H9 (cell line): ENCODE results near the gene PRPF6. TPM values are rescaled to one million over a fixed set of nuclear protein-coding genes. Genes with fewer than 3 reads are reported as not detected.

ENCODE experiments used
- DNase-seq: peaks from one replicate; pipeline ENCODE4 v3.0.0-alpha.2; 2017
- H2AFZ ChIP-seq: one replicate; pipeline ENCODE4 v1.6.1; 2013; ENCODE audit warnings: mild to moderate bottlenecking, low read length, control low read depth, moderate library complexity
- H2AK5ac ChIP-seq: 2 replicates; pipeline ENCODE4 v1.6.1; 2013; ENCODE audit warnings: low read length, control low read depth, mixed read lengths; ENCODE audit not compliant: insufficient read length
- H2BK120ac ChIP-seq: one replicate; pipeline ENCODE4 v1.6.1; 2013; ENCODE audit warnings: low read depth, mild to moderate bottlenecking, low read length, control low read depth, inconsistent platforms; ENCODE audit not compliant: poor library complexity, severe bottlenecking
- H2BK12ac ChIP-seq: 2 replicates; pipeline ENCODE4 v1.6.1; 2013; ENCODE audit warnings: low read length, control low read depth, mixed read lengths, low read depth; ENCODE audit not compliant: insufficient read length
- H2BK15ac ChIP-seq: 2 replicates; pipeline ENCODE4 v1.6.1; 2013; ENCODE audit warnings: low read depth, low read length, control low read depth
- H2BK20ac ChIP-seq: one replicate; pipeline ENCODE4 v1.6.1; 2013; ENCODE audit warnings: low read depth, mild to moderate bottlenecking, low read length, control low read depth, inconsistent platforms; ENCODE audit not compliant: poor library complexity, severe bottlenecking
- H2BK5ac ChIP-seq: 2 replicates; pipeline ENCODE4 v1.6.1; 2013; ENCODE audit warnings: low read length, control low read depth, mixed read lengths; ENCODE audit not compliant: insufficient read length
- H3K14ac ChIP-seq: 2 replicates; pipeline ENCODE4 v1.6.1; 2013; ENCODE audit warnings: low read length, control low read depth; ENCODE audit not compliant: insufficient read depth
- H3K18ac ChIP-seq: 2 replicates; pipeline ENCODE4 v1.6.1; 2013; ENCODE audit warnings: low read depth, mild to moderate bottlenecking, mixed read lengths, low read length, control low read depth; ENCODE audit not compliant: insufficient read length
- H3K23ac ChIP-seq: 2 replicates; pipeline ENCODE4 v1.6.1; 2013; ENCODE audit warnings: low read length, control low read depth, mixed read lengths, low read depth; ENCODE audit not compliant: insufficient read length
- H3K23me2 ChIP-seq: 2 replicates; pipeline ENCODE4 v1.6.1; 2013; ENCODE audit warnings: low read depth, mild to moderate bottlenecking, mixed read lengths, low read length, control low read depth; ENCODE audit not compliant: insufficient read length, poor library complexity, severe bottlenecking
- H3K27ac ChIP-seq: 2 replicates; pipeline ENCODE4 v1.5.1; 2013; ENCODE audit warnings: low read length, control low read depth, mixed read lengths, low read depth; ENCODE audit not compliant: insufficient read length
- H3K27me3 ChIP-seq: 2 replicates; pipeline ENCODE4 v1.6.1; 2013; ENCODE audit warnings: low read length, control low read depth, inconsistent platforms; ENCODE audit not compliant: insufficient read depth
- H3K4ac ChIP-seq: 2 replicates; pipeline ENCODE4 v1.6.1; 2013; ENCODE audit warnings: low read depth, mild to moderate bottlenecking, control low read depth, inconsistent platforms, low read length, moderate library complexity
- H3K4me1 ChIP-seq: 2 replicates; pipeline ENCODE4 v1.6.1; 2013; ENCODE audit warnings: low read length, control low read depth, inconsistent platforms; ENCODE audit not compliant: insufficient read depth
- H3K4me2 ChIP-seq: 2 replicates; pipeline ENCODE4 v1.6.1; 2013; ENCODE audit warnings: low read length, control low read depth, mixed read lengths; ENCODE audit not compliant: insufficient read length, insufficient read depth
- H3K56ac ChIP-seq: 2 replicates; pipeline ENCODE4 v1.6.1; 2013; ENCODE audit warnings: low read depth, mild to moderate bottlenecking, mixed read lengths, low read length, control low read depth; ENCODE audit not compliant: insufficient read length
- H3K79me1 ChIP-seq: 2 replicates; pipeline ENCODE4 v1.6.1; 2013; ENCODE audit warnings: low read depth, mild to moderate bottlenecking, moderate library complexity, low read length, control low read depth, inconsistent platforms; ENCODE audit not compliant: insufficient read depth, poor library complexity, severe bottlenecking
- H3K79me2 ChIP-seq: 2 replicates; pipeline ENCODE4 v1.6.1; 2013; ENCODE audit warnings: low read length, control low read depth, inconsistent platforms; ENCODE audit not compliant: insufficient read depth
- H3K9ac ChIP-seq: 2 replicates; pipeline ENCODE4 v1.6.1; 2013; ENCODE audit warnings: low read length, control low read depth, mixed read lengths; ENCODE audit not compliant: insufficient read length; ENCODE audit errors: extremely low read depth
- H3K9me3 ChIP-seq: one replicate; pipeline ENCODE4 v1.6.1; 2013; ENCODE audit warnings: low read depth, low read length, inconsistent platforms; ENCODE audit not compliant: control insufficient read depth
- H3T11ph ChIP-seq: one replicate; pipeline ENCODE4 v1.6.1; 2013; ENCODE audit warnings: mild to moderate bottlenecking, low read length, control low read depth, inconsistent platforms
- H4K20me1 ChIP-seq: one replicate; pipeline ENCODE4 v1.6.1; 2013; ENCODE audit not compliant: control insufficient read depth, insufficient read length, insufficient read depth
- H4K5ac ChIP-seq: 2 replicates; pipeline ENCODE4 v1.6.1; 2013; ENCODE audit warnings: low read depth, mild to moderate bottlenecking, mixed read lengths, low read length, control low read depth; ENCODE audit not compliant: insufficient read length
- H4K8ac ChIP-seq: replicated peaks from 2 replicates; pipeline ENCODE4 v1.6.1; 2013; ENCODE audit warnings: low read length, control low read depth, mixed read lengths, low read depth; ENCODE audit not compliant: insufficient read length
- H4K91ac ChIP-seq: 2 replicates; pipeline ENCODE4 v1.6.1; 2013; ENCODE audit warnings: low read depth, mild to moderate bottlenecking, moderate library complexity, mixed read lengths, low read length, control low read depth; ENCODE audit not compliant: insufficient read length
- H3K27ac Mint-ChIP-seq, 3 experiments: 2 replicates in 2 of 3; 3 replicates in 1 of 3; pipeline ENCODE4 v1.8.0; 2020 to 2021; ENCODE audit warnings: mixed read lengths in 3 of 3, mild to moderate bottlenecking in 1 of 3, moderate library complexity in 1 of 3
- H3K27me3 Mint-ChIP-seq: 2 replicates; pipeline ENCODE4 v1.8.0; 2021; ENCODE audit warnings: low read depth, mild to moderate bottlenecking, moderate library complexity, mixed read lengths
- H3K36me3 Mint-ChIP-seq, 3 experiments: 2 replicates in 2 of 3; 3 replicates in 1 of 3; pipeline ENCODE4 v1.8.0; 2020 to 2021; ENCODE audit warnings: low read depth in 3 of 3, mixed read lengths in 3 of 3; ENCODE audit not compliant: insufficient read depth in 1 of 3
- H3K4me1 Mint-ChIP-seq, 2 experiments: 2 replicates each; pipeline ENCODE4 v1.8.0; 2020; ENCODE audit warnings: mixed read lengths in 2 of 2
- H3K4me3 Mint-ChIP-seq, 2 experiments: 2 replicates in 1 of 2; 3 replicates in 1 of 2; pipeline ENCODE4 v1.8.0; 2020 to 2021; ENCODE audit warnings: mild to moderate bottlenecking in 2 of 2, mixed read lengths in 2 of 2, moderate library complexity in 1 of 2
- H3K9me3 Mint-ChIP-seq, 2 experiments: 2 replicates in 1 of 2; 3 replicates in 1 of 2; pipeline ENCODE4 v1.8.0; 2020; ENCODE audit warnings: mild to moderate bottlenecking in 2 of 2, mixed read lengths in 2 of 2, moderate library complexity in 1 of 2
- CTCF ChIP-seq: fragments of 200-600 bp; sonication (generic); conservative IDR thresholded peaks from 3 replicates; pipeline ENCODE4 v1.8.0; 2021; ENCODE audit warnings: antibody characterized with exemption, mild to moderate bottlenecking
- WGBS: extraction: QIAGEN DNeasy Blood & Tissue Kit; methylation state at CpG from one replicate; pipeline ENCODE4 v1.1.7; 2013; ENCODE audit warnings: missing lambda C conversion rate, low lambda C conversion rate, mixed read lengths; ENCODE audit not compliant: insufficient read length; ENCODE audit errors: extremely low coverage; 5-methylcytosine and 5-hydroxymethylcytosine counted together
- total RNA-seq: library from RNA; stranded (reverse); gene quantifications from 2 replicates; pipeline ENCODE4 v1.2.1, GENCODE V29; 2021

PRPF6 gene
- total RNA-seq, 1 experiment from 2014 or later, result 87.9 TPM

- Histone ChIP-seq H3K27ac (no peak overlapping the region), H2AFZ (no peak overlapping the region), H3K14ac (no peak overlapping the region), H2BK12ac (no peak overlapping the region), H3K79me1 (no peaks in the 10 kb centered on the region), H3K4ac (no peak overlapping the region), H3K9ac (no peak overlapping the region), H2BK5ac (no peak overlapping the region), H3K4me1 (no peaks in the 10 kb centered on the region), H3K56ac (no peak overlapping the region), H2BK20ac (no peak overlapping the region), H2AK5ac (no peak overlapping the region), H3K23me2 (peaks cover 11% of the 10 kb centered on the region), H3K23ac (no peak overlapping the region), H3K4me2 (no peak overlapping the region), H3K18ac (no peak overlapping the region), H4K8ac (no peak overlapping the region), H4K20me1 (peaks cover 3% of the 10 kb centered on the region), H3K9me3 (no peaks in the 10 kb centered on the region), H2BK15ac (no peak overlapping the region), H2BK120ac (no peak overlapping the region), H3K27me3 (no peaks in the 10 kb centered on the region), H3T11ph (no peak overlapping the region), H4K91ac (no peak overlapping the region), H4K5ac (no peak overlapping the region), H3K79me2 (peaks cover 3% of the 10 kb centered on the region; the same call in 1 of the 2 replicates)
- no CpG with 5 or more reads among the region's 3 CpGs for WGBS
- TF ChIP-seq CTCF, result no peak
- H3K27ac Mint-ChIP-seq, result no peak overlapping the region
- peaks cover 4 to 7% of the 10 kb centered on the region in 2 experiments; a peak in 3 of 5 replicates for H3K9me3 Mint-ChIP-seq
- peaks cover 5 to 29% (median 22%) of the 10 kb centered on the region in 3 experiments for H3K36me3 Mint-ChIP-seq
- no peak overlapping the region for H3K4me3 Mint-ChIP-seq
- H3K27me3 Mint-ChIP-seq, result no peaks in the 10 kb centered on the region
- H3K4me1 Mint-ChIP-seq, result peaks cover 4 to 17% of the 10 kb centered on the region in 2 experiments
- no peak for DNase-seq
These were observed 37.2 kb upstream of the PRPF6 start for GRCh38 chr20:63943808-63944077.
